Activated T-helper 2 cell treated with anti-CD3 and anti-CD28 coated beads, Interferon-gamma antibody, Interleukin-2, Interleukin-4, amounts not matched to agents 10 μg/mL and 5 μg/mL and 100 μg/mL, durations not matched to agents 14 hours and 24 hours and 36 hours (primary cell): ENCODE results near the gene TUBGCP4. TPM values are rescaled to one million over a fixed set of nuclear protein-coding genes. Genes with fewer than 3 reads are reported as not detected.

Source experiments
- DNase-seq: peaks from one replicate; pipeline ENCODE4 v3.0.0; 2021; ENCODE audit warnings: low spot score
- H3K27ac Mint-ChIP-seq: one replicate; pipeline ENCODE4 v1.8.0; 2021; ENCODE audit warnings: mixed read lengths
- H3K27me3 Mint-ChIP-seq: one replicate; pipeline ENCODE4 v1.8.0; 2021; ENCODE audit warnings: low read depth, mixed read lengths
- H3K36me3 Mint-ChIP-seq: one replicate; pipeline ENCODE4 v1.8.0; 2021; ENCODE audit warnings: low read depth, mixed read lengths
- H3K4me1 Mint-ChIP-seq: one replicate; pipeline ENCODE4 v1.8.0; 2021; ENCODE audit warnings: low read depth, mixed read lengths
- H3K4me3 Mint-ChIP-seq: one replicate; pipeline ENCODE4 v1.8.0; 2021; ENCODE audit warnings: low read depth, mild to moderate bottlenecking, moderate library complexity, mixed read lengths
- H3K9me3 Mint-ChIP-seq: one replicate; pipeline ENCODE4 v1.8.0; 2021; ENCODE audit warnings: mixed read lengths
- intact Hi-C: fragments of 100-400 bp; cut with micrococcal nuclease; formaldehyde crosslinking; loops from one replicate; pipeline ENCODE4 v1.15.1; 2023
- total RNA-seq: library from RNA; stranded (reverse); gene quantifications from 2 replicates; pipeline ENCODE4 v1.2.3, GENCODE V29; 2022

TUBGCP4 gene
- 40.9 and 48.2 TPM in 2 replicates for total RNA-seq

- intact Hi-C loops = no loop called here
- peaks cover 22% of the 10 kb centered on the region for H3K9me3 Mint-ChIP-seq
- no peaks in the 10 kb centered on the region for H3K27me3 Mint-ChIP-seq
- peak within 1 kb of the TSS; percentile 88 for H3K4me3 Mint-ChIP-seq
- peak; percentile 78 for DNase-seq
- H3K36me3 Mint-ChIP-seq = peaks cover 56% of the 10 kb centered on the region
- peaks cover 44% of the 10 kb centered on the region for H3K4me1 Mint-ChIP-seq
- H3K27ac Mint-ChIP-seq = peak within 1 kb of the TSS; percentile 78
Observed at GRCh38 chr15:43370975-43371974, at the start of gene TUBGCP4, which contains the start of gene ZSCAN29. TSS of gene TUBGCP4 (plus strand) at chr15:43371101. CDS start at chr15:43371355, 254 bp downstream. TSS of gene ZSCAN29 (minus strand) at chr15:43371043. CDS start at chr15:43369913, 1,130 bp downstream.

- Mint-ChIP-seq H3K27me3 (peaks cover 15% of the 10 kb centered on the region), H3K4me1 (peaks cover 17% of the 10 kb centered on the region), H3K9me3 (no peaks in the 10 kb centered on the region), H3K27ac (no peak overlapping the region), H3K36me3 (peaks cover 28% of the 10 kb centered on the region), H3K4me3 (no peak overlapping the region)
- no peak for DNase-seq
- intact Hi-C loops = no loop called here
Observed at GRCh38 chr15:43325039-43325684, 45.7 kb upstream of the TUBGCP4 start.

GRCh38 chr15:43329217-43329959 is 41.5 kb upstream of the TUBGCP4 start:
- Mint-ChIP-seq H3K9me3 (no peaks in the 10 kb centered on the region), H3K4me1 (peaks cover 36% of the 10 kb centered on the region), H3K27me3 (no peaks in the 10 kb centered on the region), H3K36me3 (peaks cover 51% of the 10 kb centered on the region), H3K4me3 (peak overlapping the region; percentile 91), H3K27ac (peak overlapping the region; percentile 97)
- no peak for DNase-seq
- intact Hi-C loops = no loop called here

- peaks cover 54% of the 10 kb centered on the region for H3K36me3 Mint-ChIP-seq
- DNase-seq = peak; percentile 88
- peak within 1 kb of the TSS; percentile 97 for H3K27ac Mint-ChIP-seq
- intact Hi-C loops = loop anchor here (1.0 kb wide), 1 partner anchor 180 kb away; no protein-coding TSS in a partner anchor
- H3K9me3 Mint-ChIP-seq = no peaks in the 10 kb centered on the region
- no peaks in the 10 kb centered on the region for H3K27me3 Mint-ChIP-seq
- peaks cover 36% of the 10 kb centered on the region for H3K4me1 Mint-ChIP-seq
- peak within 1 kb of the TSS; percentile 91 for H3K4me3 Mint-ChIP-seq
Observed at GRCh38 chr15:43329960-43330779, 40.7 kb upstream of the TUBGCP4 start, which contains the start of gene LCMT2. TSS of gene LCMT2 (minus strand) at chr15:43330573. CDS start at chr15:43330489, 84 bp downstream.

- intact Hi-C loops = loop anchor here (1.0 kb wide), 1 partner anchor 180 kb away; no protein-coding TSS in a partner anchor
- H3K36me3 Mint-ChIP-seq = peaks cover 57% of the 10 kb centered on the region
- H3K4me3 Mint-ChIP-seq = peak overlapping the region; percentile 91
- H3K27ac Mint-ChIP-seq = peak overlapping the region; percentile 97
- no peak for DNase-seq
- H3K27me3 Mint-ChIP-seq = no peaks in the 10 kb centered on the region
- H3K4me1 Mint-ChIP-seq = peaks cover 36% of the 10 kb centered on the region
- H3K9me3 Mint-ChIP-seq = no peaks in the 10 kb centered on the region
Observed at GRCh38 chr15:43330780-43331087, 40.2 kb upstream of the TUBGCP4 start.

GRCh38 chr15:43346305-43346704 is 24.6 kb upstream of the TUBGCP4 start:
- intact Hi-C loops = no loop called here
- no peak for DNase-seq
- Mint-ChIP-seq H3K9me3 (no peaks in the 10 kb centered on the region), H3K36me3 (peaks cover 35% of the 10 kb centered on the region), H3K4me1 (no peaks in the 10 kb centered on the region), H3K27me3 (no peaks in the 10 kb centered on the region), H3K4me3 (no peak overlapping the region), H3K27ac (no peak overlapping the region)

- H3K9me3 Mint-ChIP-seq = no peaks in the 10 kb centered on the region
- H3K27me3 Mint-ChIP-seq = no peaks in the 10 kb centered on the region
- no peak overlapping the region for H3K4me3 Mint-ChIP-seq
- no peak for DNase-seq
- no peaks in the 10 kb centered on the region for H3K4me1 Mint-ChIP-seq
- peaks cover 40% of the 10 kb centered on the region for H3K36me3 Mint-ChIP-seq
- intact Hi-C loops = no loop called here
- H3K27ac Mint-ChIP-seq = no peak overlapping the region
Observed at GRCh38 chr15:43347114-43347513, 23.8 kb upstream of the TUBGCP4 start.

GRCh38 chr15:43352693-43353382 is 18.1 kb upstream of the TUBGCP4 start:
- DNase-seq = no peak
- intact Hi-C loops = no loop called here
- Mint-ChIP-seq H3K27me3 (no peaks in the 10 kb centered on the region), H3K36me3 (peaks cover 54% of the 10 kb centered on the region), H3K27ac (no peak overlapping the region), H3K9me3 (peaks cover under 1% of the 10 kb centered on the region), H3K4me1 (peaks cover 4% of the 10 kb centered on the region), H3K4me3 (no peak overlapping the region)

- no peak for DNase-seq
- peaks cover 60% of the 10 kb centered on the region for H3K9me3 Mint-ChIP-seq
- no peaks in the 10 kb centered on the region for H3K27me3 Mint-ChIP-seq
- no peaks in the 10 kb centered on the region for H3K4me1 Mint-ChIP-seq
- H3K4me3 Mint-ChIP-seq = no peak overlapping the region
- H3K27ac Mint-ChIP-seq = no peak overlapping the region
- peaks cover 96% of the 10 kb centered on the region for H3K36me3 Mint-ChIP-seq
- intact Hi-C loops = no loop called here
Observed at GRCh38 chr15:43360821-43361220, 10.1 kb upstream of the TUBGCP4 start.

GRCh38 chr15:43361313-43361903 is 9.5 kb upstream of the TUBGCP4 start:
- H3K36me3 Mint-ChIP-seq = peaks cover 96% of the 10 kb centered on the region
- peaks cover 66% of the 10 kb centered on the region for H3K9me3 Mint-ChIP-seq
- intact Hi-C loops = no loop called here
- no peak overlapping the region for H3K4me3 Mint-ChIP-seq
- no peak overlapping the region for H3K27ac Mint-ChIP-seq
- DNase-seq = no peak
- H3K27me3 Mint-ChIP-seq = no peaks in the 10 kb centered on the region
- H3K4me1 Mint-ChIP-seq = peaks cover 2% of the 10 kb centered on the region

- peak overlapping the region; percentile 88 for H3K4me3 Mint-ChIP-seq
- peaks cover 26% of the 10 kb centered on the region for H3K9me3 Mint-ChIP-seq
- intact Hi-C loops = no loop called here
- no peaks in the 10 kb centered on the region for H3K27me3 Mint-ChIP-seq
- H3K36me3 Mint-ChIP-seq = peaks cover 60% of the 10 kb centered on the region
- peaks cover 44% of the 10 kb centered on the region for H3K4me1 Mint-ChIP-seq
- no peak for DNase-seq
- peak overlapping the region; percentile 47 for H3K27ac Mint-ChIP-seq
Observed at GRCh38 chr15:43370310-43370974, 459 bp upstream of the TUBGCP4 start.
